ENCODE data around the gene FTSJ1.

Gene FTSJ1

DNA sequence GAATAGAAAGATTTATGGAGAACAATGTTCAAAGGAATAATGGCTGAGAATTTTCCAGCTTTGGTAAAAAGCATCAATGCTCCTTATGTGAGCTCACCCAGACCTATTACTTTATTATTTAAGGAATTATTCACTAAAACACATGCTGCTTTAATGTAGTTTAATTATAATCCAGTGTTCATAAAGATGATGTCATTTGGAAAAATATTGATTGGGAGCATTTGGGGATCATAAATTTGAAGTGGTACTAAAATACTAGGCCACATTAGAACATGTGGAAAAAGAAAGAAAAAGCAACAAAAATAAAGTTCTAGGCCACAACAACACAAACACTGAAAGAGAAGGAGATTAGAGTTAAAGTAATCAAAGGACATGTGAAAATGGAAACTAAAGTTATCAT is 25.9 kb upstream of the FTSJ1 start:
- Histone ChIP-seq H3K9ac (ENCODE audit: low read length) (no peak overlapping the region), H3K79me2 (ENCODE audit: insufficient read depth, low read length) (no peaks in the 10 kb centered on the region), H3K4me3 (ENCODE audit: insufficient read depth, low read length, poor library complexity, severe bottlenecking) (no peak overlapping the region), H3K27ac (ENCODE audit: low read depth, low read length) (no peak overlapping the region), H3K4me2 (ENCODE audit: low read depth, low read length, poor library complexity, severe bottlenecking) (no peak overlapping the region), H3K9me3 (ENCODE audit: insufficient read depth, low read length) (no peaks in the 10 kb centered on the region), H4K20me1 (ENCODE audit: low read depth, low read length) (no peaks in the 10 kb centered on the region), H3K36me3 (ENCODE audit: low read length) (no peaks in the 10 kb centered on the region), H3F3A (ENCODE audit: insufficient read depth) (no peaks in the 10 kb centered on the region), H3K27me3 (ENCODE audit: low read length) (no peaks in the 10 kb centered on the region), H2AFZ (ENCODE audit: low read depth, low read length, severe bottlenecking) (no peak overlapping the region), H3K9me2 (replicated peaks; ENCODE audit: insufficient read depth, low read length) (no peaks in the 10 kb centered on the region)
- TF ChIP-seq, protein P1, sequence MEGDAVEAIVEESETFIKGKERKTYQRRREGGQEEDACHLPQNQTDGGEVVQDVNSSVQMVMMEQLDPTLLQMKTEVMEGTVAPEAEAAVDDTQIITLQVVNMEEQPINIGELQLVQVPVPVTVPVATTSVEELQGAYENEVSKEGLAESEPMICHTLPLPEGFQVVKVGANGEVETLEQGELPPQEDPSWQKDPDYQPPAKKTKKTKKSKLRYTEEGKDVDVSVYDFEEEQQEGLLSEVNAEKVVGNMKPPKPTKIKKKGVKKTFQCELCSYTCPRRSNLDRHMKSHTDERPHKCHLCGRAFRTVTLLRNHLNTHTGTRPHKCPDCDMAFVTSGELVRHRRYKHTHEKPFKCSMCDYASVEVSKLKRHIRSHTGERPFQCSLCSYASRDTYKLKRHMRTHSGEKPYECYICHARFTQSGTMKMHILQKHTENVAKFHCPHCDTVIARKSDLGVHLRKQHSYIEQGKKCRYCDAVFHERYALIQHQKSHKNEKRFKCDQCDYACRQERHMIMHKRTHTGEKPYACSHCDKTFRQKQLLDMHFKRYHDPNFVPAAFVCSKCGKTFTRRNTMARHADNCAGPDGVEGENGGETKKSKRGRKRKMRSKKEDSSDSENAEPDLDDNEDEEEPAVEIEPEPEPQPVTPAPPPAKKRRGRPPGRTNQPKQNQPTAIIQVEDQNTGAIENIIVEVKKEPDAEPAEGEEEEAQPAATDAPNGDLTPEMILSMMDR (IDR thresholded peaks at IDR 0.05; ENCODE audit: insufficient read depth, low read length, poor library complexity, severe bottlenecking) = no peak
- no peak for TF ChIP-seq EZH2phosphoT487 (conservative IDR thresholded peaks at IDR 0.05; ENCODE audit: low read length)

DNA sequence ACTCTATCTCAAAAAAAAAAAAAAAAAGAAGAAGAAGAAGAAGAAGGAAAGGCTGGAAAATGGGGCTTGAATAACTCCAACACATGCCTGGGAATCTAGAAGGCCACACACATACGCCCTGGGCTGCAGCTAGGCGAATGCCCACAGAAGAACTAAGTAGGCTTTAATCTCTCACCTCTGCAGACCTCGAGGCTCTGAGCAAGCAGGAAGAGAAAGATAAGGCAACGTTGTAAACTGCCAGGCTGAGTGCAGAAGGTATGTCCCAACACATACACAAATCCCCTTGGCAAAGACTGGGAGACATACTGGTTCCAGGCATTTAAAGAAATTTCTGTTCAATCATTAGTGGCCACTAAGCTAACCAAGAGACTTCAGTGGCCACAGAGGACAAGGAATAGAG is 24.3 kb upstream of the FTSJ1 start:
- H3K9ac ChIP-seq (ENCODE audit: low read length) = no peak overlapping the region
- H3K36me3 ChIP-seq (ENCODE audit: low read length) = no peaks in the 10 kb centered on the region
- H3K27me3 ChIP-seq (ENCODE audit: low read length) = no peaks in the 10 kb centered on the region
- H3K9me3 ChIP-seq (ENCODE audit: insufficient read depth, low read length) = no peaks in the 10 kb centered on the region
- no peaks in the 10 kb centered on the region for H3K9me2 ChIP-seq (replicated peaks; ENCODE audit: insufficient read depth, low read length)
- no peaks in the 10 kb centered on the region for H3K79me2 ChIP-seq (ENCODE audit: insufficient read depth, low read length)
- H4K20me1 ChIP-seq (ENCODE audit: low read depth, low read length) = no peaks in the 10 kb centered on the region
- H2AFZ ChIP-seq (ENCODE audit: low read depth, low read length, severe bottlenecking) = no peak overlapping the region
- no peaks in the 10 kb centered on the region for H3F3A ChIP-seq (ENCODE audit: insufficient read depth)
- no peak overlapping the region for H3K4me3 ChIP-seq (ENCODE audit: insufficient read depth, low read length, poor library complexity, severe bottlenecking)
- H3K27ac ChIP-seq (ENCODE audit: low read depth, low read length) = no peak overlapping the region
- no peak overlapping the region for H3K4me2 ChIP-seq (ENCODE audit: low read depth, low read length, poor library complexity, severe bottlenecking)
- TF ChIP-seq EZH2phosphoT487 (conservative IDR thresholded peaks at IDR 0.05; ENCODE audit: low read length) = no peak

DNA sequence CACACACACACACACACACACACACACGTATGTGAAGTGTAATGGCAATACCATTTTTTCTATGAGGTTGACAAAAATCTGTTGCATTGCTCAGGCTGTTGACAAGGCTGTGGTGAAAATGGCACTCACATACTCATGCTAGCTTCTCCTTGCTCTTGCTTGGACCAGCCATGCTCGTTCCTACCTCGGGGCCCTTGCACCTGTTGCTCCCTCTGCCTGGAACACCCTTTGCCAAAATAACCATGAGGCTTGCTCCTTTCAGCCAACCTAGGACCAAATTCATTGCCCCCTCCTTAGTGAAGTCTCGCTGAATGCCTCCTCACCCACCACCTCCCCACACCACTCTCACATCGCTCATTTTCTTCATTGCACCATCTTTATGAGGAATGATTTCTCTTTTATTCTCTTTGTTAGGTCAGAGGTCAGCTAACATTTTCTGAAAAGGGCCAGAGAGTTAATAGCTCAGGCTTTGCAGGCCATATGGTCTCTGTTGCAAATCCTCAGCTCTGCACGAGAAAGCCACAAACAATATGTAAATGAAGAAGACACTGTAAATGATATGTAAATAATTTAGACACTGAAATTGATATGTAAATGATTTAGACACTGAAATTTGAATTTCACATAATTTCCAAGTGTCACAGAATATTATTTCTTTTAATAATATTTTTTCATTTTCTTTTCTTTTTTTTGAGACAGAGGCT is 19.2 kb upstream of the FTSJ1 start:
- Histone ChIP-seq H3K9me3 (ENCODE audit: insufficient read depth, low read length) (no peaks in the 10 kb centered on the region), H3K4me3 (ENCODE audit: insufficient read depth, low read length, poor library complexity, severe bottlenecking) (no peak overlapping the region), H3F3A (ENCODE audit: insufficient read depth) (no peaks in the 10 kb centered on the region), H3K27ac (ENCODE audit: low read depth, low read length) (no peak overlapping the region), H4K20me1 (ENCODE audit: low read depth, low read length) (no peaks in the 10 kb centered on the region), H3K79me2 (ENCODE audit: insufficient read depth, low read length) (no peaks in the 10 kb centered on the region), H2AFZ (ENCODE audit: low read depth, low read length, severe bottlenecking) (no peak overlapping the region), H3K9ac (ENCODE audit: low read length) (no peak overlapping the region), H3K4me2 (ENCODE audit: low read depth, low read length, poor library complexity, severe bottlenecking) (no peak overlapping the region), H3K9me2 (replicated peaks; ENCODE audit: insufficient read depth, low read length) (no peaks in the 10 kb centered on the region), H3K27me3 (ENCODE audit: low read length) (no peaks in the 10 kb centered on the region), H3K36me3 (ENCODE audit: low read length) (no peaks in the 10 kb centered on the region)
- TF ChIP-seq, protein P1 (IDR thresholded peaks at IDR 0.05; ENCODE audit: insufficient read depth, low read length, poor library complexity, severe bottlenecking) = no peak
- no peak for TF ChIP-seq EZH2phosphoT487 (conservative IDR thresholded peaks at IDR 0.05; ENCODE audit: low read length)

DNA sequence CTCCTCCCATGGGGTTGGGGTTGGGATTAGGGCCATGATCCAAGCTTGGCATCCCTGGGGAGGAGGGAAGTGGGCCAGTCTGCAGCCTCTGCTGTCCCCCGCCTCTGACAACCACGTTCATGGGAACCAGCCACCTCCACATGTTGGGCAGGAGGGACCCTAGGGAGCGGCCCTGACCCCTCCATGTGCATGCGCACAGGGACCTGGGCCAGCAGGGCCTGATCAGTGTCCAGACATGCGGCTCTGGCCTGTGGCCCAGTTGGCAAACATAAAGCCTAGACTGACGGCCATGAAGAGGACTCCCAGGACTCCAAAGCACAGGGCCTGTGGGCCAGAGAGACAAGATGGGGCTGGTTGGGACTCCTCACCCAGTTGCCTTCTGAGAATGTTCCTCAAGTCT is 17.3 kb upstream of the FTSJ1 start:
- Histone ChIP-seq H3K27ac (ENCODE audit: low read depth, low read length) (no peak overlapping the region), H3K9ac (ENCODE audit: low read length) (no peak overlapping the region), H3K36me3 (ENCODE audit: low read length) (no peaks in the 10 kb centered on the region), H3K27me3 (ENCODE audit: low read length) (no peaks in the 10 kb centered on the region), H2AFZ (ENCODE audit: low read depth, low read length, severe bottlenecking) (no peak overlapping the region), H3K9me2 (replicated peaks; ENCODE audit: insufficient read depth, low read length) (no peaks in the 10 kb centered on the region), H4K20me1 (ENCODE audit: low read depth, low read length) (no peaks in the 10 kb centered on the region), H3K4me3 (ENCODE audit: insufficient read depth, low read length, poor library complexity, severe bottlenecking) (no peak overlapping the region), H3K9me3 (ENCODE audit: insufficient read depth, low read length) (no peaks in the 10 kb centered on the region), H3F3A (ENCODE audit: insufficient read depth) (no peaks in the 10 kb centered on the region), H3K4me2 (ENCODE audit: low read depth, low read length, poor library complexity, severe bottlenecking) (no peak overlapping the region), H3K79me2 (ENCODE audit: insufficient read depth, low read length) (no peaks in the 10 kb centered on the region)
- TF ChIP-seq EZH2phosphoT487 (conservative IDR thresholded peaks at IDR 0.05; ENCODE audit: low read length) = no peak
- TF ChIP-seq, protein P1 (IDR thresholded peaks at IDR 0.05; ENCODE audit: insufficient read depth, low read length, poor library complexity, severe bottlenecking) = no peak

Measured in SU-DHL-6 (cell line).